ENCODE measurements around the gene PDLIM4. TPM values are rescaled to one million over a fixed set of nuclear protein-coding genes. Genes with fewer than 3 reads are reported as not detected.

The PDLIM4 gene
- polyA plus RNA-seq, 1 donor from 2014 or later, result not detected

GRCh38 chr5:132309679-132310078 lies 52.2 kb downstream of the PDLIM4 start:
- TF ChIP-seq EZH2 (IDR thresholded peaks at IDR 0.05; ENCODE audit: borderline replicate concordance, insufficient read depth, low read length, poor library complexity, severe bottlenecking), result no peak
- no peak for TF ChIP-seq POLR2AphosphoS5 (IDR thresholded peaks at IDR 0.05)
- no peak for TF ChIP-seq SMC3 (conservative IDR thresholded peaks at IDR 0.05; ENCODE audit: poor library complexity)
- TF ChIP-seq REST (IDR thresholded peaks at IDR 0.05; ENCODE audit: borderline replicate concordance), result no peak
- TF ChIP-seq MXI1 (conservative IDR thresholded peaks at IDR 0.05; ENCODE audit: poor library complexity, severe bottlenecking), result no peak
- no peak for TF ChIP-seq CTCF (IDR thresholded peaks at IDR 0.05; ENCODE audit: poor library complexity, severe bottlenecking)
- TF ChIP-seq EP300 (conservative IDR thresholded peaks at IDR 0.05; ENCODE audit: poor library complexity, severe bottlenecking), result no peak
- TF ChIP-seq TAF1 (IDR thresholded peaks at IDR 0.05; ENCODE audit: low read depth), result no peak
- no peak for TF ChIP-seq RAD21 (conservative IDR thresholded peaks at IDR 0.05)

GRCh38 chr5:132310141-132310834 lies 52.8 kb downstream of the PDLIM4 start:
- H3K9ac ChIP-seq (ENCODE audit: low read length), result no peak overlapping the region
- no peak overlapping the region for H2AFZ ChIP-seq (ENCODE audit: low read depth, low read length)

More at GRCh38 chr5:132309679-132310078, 52.2 kb downstream of the PDLIM4 start:
- Histone ChIP-seq H3K36me3 (ENCODE audit: insufficient read depth, low read length) (no peaks in the 10 kb centered on the region), H3K9me2 (ENCODE audit: insufficient read depth, low read length) (no peaks in the 10 kb centered on the region), H3K27ac (ENCODE audit: low read length) (no peak overlapping the region), H3K27me3 (ENCODE audit: insufficient read depth, low read depth, low read length) (no peaks in the 10 kb centered on the region), H2AFZ (ENCODE audit: low read depth, low read length) (no peak overlapping the region), H3K9ac (ENCODE audit: low read length) (no peak overlapping the region), H4K20me1 (ENCODE audit: insufficient read depth) (no peaks in the 10 kb centered on the region), H3K4me3 (ENCODE audit: low read length) (no peak overlapping the region), H3F3A (ENCODE audit: insufficient read depth, low read length, poor library complexity, severe bottlenecking) (no peaks in the 10 kb centered on the region), H3K79me2 (replicated peaks; ENCODE audit: insufficient read depth, low read length) (no peaks in the 10 kb centered on the region), H3K9me3 (ENCODE audit: low read length) (no peaks in the 10 kb centered on the region), H3K4me2 (ENCODE audit: low read length) (no peak overlapping the region)

More at GRCh38 chr5:132310141-132310834, 52.8 kb downstream of the PDLIM4 start:
- no peaks in the 10 kb centered on the region for H3F3A ChIP-seq (ENCODE audit: insufficient read depth, low read length, poor library complexity, severe bottlenecking)
- H3K27me3 ChIP-seq (ENCODE audit: insufficient read depth, low read depth, low read length), result no peaks in the 10 kb centered on the region
- no peaks in the 10 kb centered on the region for H3K36me3 ChIP-seq (ENCODE audit: insufficient read depth, low read length)
- H3K4me3 ChIP-seq (ENCODE audit: low read length), result no peak overlapping the region
- H3K4me2 ChIP-seq (ENCODE audit: low read length), result no peak overlapping the region
- no peak for TF ChIP-seq POLR2AphosphoS5 (IDR thresholded peaks at IDR 0.05)
- no peak for TF ChIP-seq TAF1 (IDR thresholded peaks at IDR 0.05; ENCODE audit: low read depth)
- TF ChIP-seq REST (IDR thresholded peaks at IDR 0.05; ENCODE audit: borderline replicate concordance), result no peak
- TF ChIP-seq EZH2 (IDR thresholded peaks at IDR 0.05; ENCODE audit: borderline replicate concordance, insufficient read depth, low read length, poor library complexity, severe bottlenecking), result no peak
- TF ChIP-seq MXI1 (conservative IDR thresholded peaks at IDR 0.05; ENCODE audit: poor library complexity, severe bottlenecking), result no peak
- no peak for TF ChIP-seq CTCF (IDR thresholded peaks at IDR 0.05; ENCODE audit: poor library complexity, severe bottlenecking)
- TF ChIP-seq EP300 (conservative IDR thresholded peaks at IDR 0.05; ENCODE audit: poor library complexity, severe bottlenecking), result no peak
- no peak for TF ChIP-seq SMC3 (conservative IDR thresholded peaks at IDR 0.05; ENCODE audit: poor library complexity)
- no peak for TF ChIP-seq RAD21 (conservative IDR thresholded peaks at IDR 0.05)
- no peaks in the 10 kb centered on the region for H3K9me3 ChIP-seq (ENCODE audit: low read length)
- H3K79me2 ChIP-seq (replicated peaks; ENCODE audit: insufficient read depth, low read length), result no peaks in the 10 kb centered on the region
- no peaks in the 10 kb centered on the region for H3K9me2 ChIP-seq (ENCODE audit: insufficient read depth, low read length)
- no peak overlapping the region for H3K27ac ChIP-seq (ENCODE audit: low read length)
- H4K20me1 ChIP-seq (ENCODE audit: insufficient read depth), result no peaks in the 10 kb centered on the region

Measured in neural cell (in vitro differentiated cells).